Measurements from ENCODE around the gene TFIP11.

DNA sequence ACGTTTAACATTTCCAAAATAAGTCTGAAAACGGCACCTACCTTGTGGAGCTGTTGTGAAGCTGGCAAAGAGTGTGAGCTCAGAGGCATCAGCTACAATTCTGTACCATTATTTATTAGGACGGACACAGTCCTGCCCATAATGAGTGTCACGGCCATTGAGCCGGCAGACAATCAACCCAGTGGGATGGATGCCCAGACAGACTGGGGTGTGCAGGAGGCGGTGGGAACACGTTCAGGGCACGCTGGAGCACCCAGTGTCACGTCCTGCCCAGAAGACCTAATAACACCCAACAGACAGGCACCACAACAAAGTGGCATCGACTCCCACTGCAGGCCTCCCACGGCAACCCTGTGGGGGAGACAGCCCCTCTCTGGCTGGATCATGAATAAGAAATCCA lies 43.2 kb upstream of the TFIP11 start:
- TF ChIP-seq SP2 (IDR thresholded peaks at IDR 0.05; ENCODE audit: low read length) = no peak
- TF ChIP-seq, protein P1, sequence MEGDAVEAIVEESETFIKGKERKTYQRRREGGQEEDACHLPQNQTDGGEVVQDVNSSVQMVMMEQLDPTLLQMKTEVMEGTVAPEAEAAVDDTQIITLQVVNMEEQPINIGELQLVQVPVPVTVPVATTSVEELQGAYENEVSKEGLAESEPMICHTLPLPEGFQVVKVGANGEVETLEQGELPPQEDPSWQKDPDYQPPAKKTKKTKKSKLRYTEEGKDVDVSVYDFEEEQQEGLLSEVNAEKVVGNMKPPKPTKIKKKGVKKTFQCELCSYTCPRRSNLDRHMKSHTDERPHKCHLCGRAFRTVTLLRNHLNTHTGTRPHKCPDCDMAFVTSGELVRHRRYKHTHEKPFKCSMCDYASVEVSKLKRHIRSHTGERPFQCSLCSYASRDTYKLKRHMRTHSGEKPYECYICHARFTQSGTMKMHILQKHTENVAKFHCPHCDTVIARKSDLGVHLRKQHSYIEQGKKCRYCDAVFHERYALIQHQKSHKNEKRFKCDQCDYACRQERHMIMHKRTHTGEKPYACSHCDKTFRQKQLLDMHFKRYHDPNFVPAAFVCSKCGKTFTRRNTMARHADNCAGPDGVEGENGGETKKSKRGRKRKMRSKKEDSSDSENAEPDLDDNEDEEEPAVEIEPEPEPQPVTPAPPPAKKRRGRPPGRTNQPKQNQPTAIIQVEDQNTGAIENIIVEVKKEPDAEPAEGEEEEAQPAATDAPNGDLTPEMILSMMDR (IDR thresholded peaks at IDR 0.05; ENCODE audit: control extremely low read depth in 1 of 3, insufficient read depth in 1 of 3, low read depth in 1 of 3, low read length in 3 of 3) = no peak
- no peak for TF ChIP-seq GTF2F1 (IDR thresholded peaks at IDR 0.05; ENCODE audit: borderline replicate concordance, low read depth, low read length)
- no peak for TF ChIP-seq FOSL1 (IDR thresholded peaks at IDR 0.05; ENCODE audit: insufficient read depth, low read depth, low read length)
- no peak for TF ChIP-seq GABPA (IDR thresholded peaks at IDR 0.05; ENCODE audit: borderline replicate concordance, insufficient read depth, low read length)
- TF ChIP-seq SP1 (IDR thresholded peaks at IDR 0.05; ENCODE audit: low read depth, low read length) = no peak
